Measurements from ENCODE around the gene ADAM12.

Gene ADAM12

DNA sequence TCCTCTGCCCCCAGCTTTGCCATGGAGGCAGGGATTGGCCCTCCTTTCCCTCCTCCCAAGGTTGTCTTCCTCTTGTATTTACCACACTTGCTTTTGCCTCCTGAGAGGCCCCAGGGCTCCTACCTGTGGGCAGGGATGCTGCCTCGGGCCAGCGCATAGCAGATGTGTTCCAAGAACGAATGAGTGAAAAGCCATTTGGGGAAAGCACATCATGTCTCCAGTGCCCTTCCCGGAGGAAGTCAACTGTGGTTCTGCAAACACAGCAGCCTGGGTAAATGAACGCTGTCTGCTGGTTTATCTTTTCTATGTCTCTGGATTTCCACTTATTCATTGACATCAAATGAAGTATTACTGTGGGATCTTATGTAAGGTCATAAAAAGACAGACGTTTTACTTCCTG lies 330.2 kb downstream of the ADAM12 start:
- no peak for ATAC-seq
- no peak for TF ChIP-seq RARB (CRISPR knock-in tag; IDR thresholded peaks at IDR 0.05)
- no peak for TF ChIP-seq ZFP30 (CRISPR knock-in tag; IDR thresholded peaks at IDR 0.05)
- no peak for TF ChIP-seq ZNF565 (CRISPR knock-in tag; conservative IDR thresholded peaks at IDR 0.05; ENCODE audit: low read depth)
- TF ChIP-seq, protein P1, sequence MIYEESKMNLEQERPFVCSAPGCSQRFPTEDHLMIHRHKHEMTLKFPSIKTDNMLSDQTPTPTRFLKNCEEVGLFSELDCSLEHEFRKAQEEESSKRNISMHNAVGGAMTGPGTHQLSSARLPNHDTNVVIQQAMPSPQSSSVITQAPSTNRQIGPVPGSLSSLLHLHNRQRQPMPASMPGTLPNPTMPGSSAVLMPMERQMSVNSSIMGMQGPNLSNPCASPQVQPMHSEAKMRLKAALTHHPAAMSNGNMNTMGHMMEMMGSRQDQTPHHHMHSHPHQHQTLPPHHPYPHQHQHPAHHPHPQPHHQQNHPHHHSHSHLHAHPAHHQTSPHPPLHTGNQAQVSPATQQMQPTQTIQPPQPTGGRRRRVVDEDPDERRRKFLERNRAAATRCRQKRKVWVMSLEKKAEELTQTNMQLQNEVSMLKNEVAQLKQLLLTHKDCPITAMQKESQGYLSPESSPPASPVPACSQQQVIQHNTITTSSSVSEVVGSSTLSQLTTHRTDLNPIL (CRISPR knock-in tag; IDR thresholded peaks at IDR 0.05; ENCODE audit: low read depth), result no peak
- TF ChIP-seq, protein P2, sequence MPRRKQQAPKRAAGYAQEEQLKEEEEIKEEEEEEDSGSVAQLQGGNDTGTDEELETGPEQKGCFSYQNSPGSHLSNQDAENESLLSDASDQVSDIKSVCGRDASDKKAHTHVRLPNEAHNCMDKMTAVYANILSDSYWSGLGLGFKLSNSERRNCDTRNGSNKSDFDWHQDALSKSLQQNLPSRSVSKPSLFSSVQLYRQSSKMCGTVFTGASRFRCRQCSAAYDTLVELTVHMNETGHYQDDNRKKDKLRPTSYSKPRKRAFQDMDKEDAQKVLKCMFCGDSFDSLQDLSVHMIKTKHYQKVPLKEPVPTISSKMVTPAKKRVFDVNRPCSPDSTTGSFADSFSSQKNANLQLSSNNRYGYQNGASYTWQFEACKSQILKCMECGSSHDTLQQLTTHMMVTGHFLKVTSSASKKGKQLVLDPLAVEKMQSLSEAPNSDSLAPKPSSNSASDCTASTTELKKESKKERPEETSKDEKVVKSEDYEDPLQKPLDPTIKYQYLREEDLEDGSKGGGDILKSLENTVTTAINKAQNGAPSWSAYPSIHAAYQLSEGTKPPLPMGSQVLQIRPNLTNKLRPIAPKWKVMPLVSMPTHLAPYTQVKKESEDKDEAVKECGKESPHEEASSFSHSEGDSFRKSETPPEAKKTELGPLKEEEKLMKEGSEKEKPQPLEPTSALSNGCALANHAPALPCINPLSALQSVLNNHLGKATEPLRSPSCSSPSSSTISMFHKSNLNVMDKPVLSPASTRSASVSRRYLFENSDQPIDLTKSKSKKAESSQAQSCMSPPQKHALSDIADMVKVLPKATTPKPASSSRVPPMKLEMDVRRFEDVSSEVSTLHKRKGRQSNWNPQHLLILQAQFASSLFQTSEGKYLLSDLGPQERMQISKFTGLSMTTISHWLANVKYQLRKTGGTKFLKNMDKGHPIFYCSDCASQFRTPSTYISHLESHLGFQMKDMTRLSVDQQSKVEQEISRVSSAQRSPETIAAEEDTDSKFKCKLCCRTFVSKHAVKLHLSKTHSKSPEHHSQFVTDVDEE (CRISPR knock-in tag; IDR thresholded peaks at IDR 0.05), result no peak
- TF ChIP-seq ZC3H10 (CRISPR knock-in tag; IDR thresholded peaks at IDR 0.05), result no peak
- no peak for TF ChIP-seq ESRRG (CRISPR knock-in tag; IDR thresholded peaks at IDR 0.05)

DNA sequence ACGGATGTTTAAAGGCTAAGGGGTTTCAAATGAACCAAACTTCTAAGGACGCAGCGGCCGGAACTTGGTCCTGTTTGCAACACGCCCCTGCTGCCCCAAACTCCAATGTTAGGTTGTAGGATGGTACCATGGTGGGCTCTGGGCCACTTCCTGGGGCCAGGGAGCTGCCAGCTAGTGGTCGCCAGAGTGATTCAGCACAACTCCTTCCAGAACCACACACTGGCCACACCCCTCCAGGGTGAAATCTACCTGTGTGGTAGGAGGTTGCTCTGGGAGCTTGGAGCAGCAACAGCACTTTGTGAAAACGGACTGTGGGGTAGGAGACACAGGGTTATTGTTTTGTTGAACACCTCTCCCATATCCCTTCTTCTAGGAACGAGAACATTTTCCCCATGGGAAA lies 330.8 kb downstream of the ADAM12 start:
- ATAC-seq, result no peak
- TF ChIP-seq TCF4 (CRISPR knock-in tag; IDR thresholded peaks at IDR 0.05; ENCODE audit: borderline replicate concordance) (no peak), GLIS3 (CRISPR knock-in tag; IDR thresholded peaks at IDR 0.05) (no peak), TOX (CRISPR knock-in tag; IDR thresholded peaks at IDR 0.05; ENCODE audit: borderline replicate concordance) (no peak), CSDC2 (CRISPR knock-in tag; IDR thresholded peaks at IDR 0.05) (no peak), BACH2 (CRISPR knock-in tag; IDR thresholded peaks at IDR 0.05; ENCODE audit: borderline replicate concordance) (no peak), ISL1 (CRISPR knock-in tag; IDR thresholded peaks at IDR 0.05) (no peak), ZNF565 (CRISPR knock-in tag; conservative IDR thresholded peaks at IDR 0.05; ENCODE audit: low read depth) (no peak), ZFP30 (CRISPR knock-in tag; IDR thresholded peaks at IDR 0.05) (no peak), OSR1 (CRISPR knock-in tag; IDR thresholded peaks at IDR 0.05) (no peak), ZNF70 (CRISPR knock-in tag; IDR thresholded peaks at IDR 0.05) (no peak), SNAI2 (CRISPR knock-in tag; IDR thresholded peaks at IDR 0.05) (no peak), ESRRG (CRISPR knock-in tag; IDR thresholded peaks at IDR 0.05) (no peak), ZNF8 (CRISPR knock-in tag; IDR thresholded peaks at IDR 0.05) (no peak), PPARA (CRISPR knock-in tag; IDR thresholded peaks at IDR 0.05; ENCODE audit: borderline replicate concordance) (no peak), RARB (CRISPR knock-in tag; IDR thresholded peaks at IDR 0.05) (no peak), ARNTL (CRISPR knock-in tag; IDR thresholded peaks at IDR 0.05; ENCODE audit: borderline replicate concordance, low read depth) (no peak)
- TF ChIP-seq, protein P3, sequence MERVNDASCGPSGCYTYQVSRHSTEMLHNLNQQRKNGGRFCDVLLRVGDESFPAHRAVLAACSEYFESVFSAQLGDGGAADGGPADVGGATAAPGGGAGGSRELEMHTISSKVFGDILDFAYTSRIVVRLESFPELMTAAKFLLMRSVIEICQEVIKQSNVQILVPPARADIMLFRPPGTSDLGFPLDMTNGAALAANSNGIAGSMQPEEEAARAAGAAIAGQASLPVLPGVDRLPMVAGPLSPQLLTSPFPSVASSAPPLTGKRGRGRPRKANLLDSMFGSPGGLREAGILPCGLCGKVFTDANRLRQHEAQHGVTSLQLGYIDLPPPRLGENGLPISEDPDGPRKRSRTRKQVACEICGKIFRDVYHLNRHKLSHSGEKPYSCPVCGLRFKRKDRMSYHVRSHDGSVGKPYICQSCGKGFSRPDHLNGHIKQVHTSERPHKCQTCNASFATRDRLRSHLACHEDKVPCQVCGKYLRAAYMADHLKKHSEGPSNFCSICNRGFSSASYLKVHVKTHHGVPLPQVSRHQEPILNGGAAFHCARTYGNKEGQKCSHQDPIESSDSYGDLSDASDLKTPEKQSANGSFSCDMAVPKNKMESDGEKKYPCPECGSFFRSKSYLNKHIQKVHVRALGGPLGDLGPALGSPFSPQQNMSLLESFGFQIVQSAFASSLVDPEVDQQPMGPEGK (CRISPR knock-in tag; IDR thresholded peaks at IDR 0.05; ENCODE audit: borderline replicate concordance), result no peak
- TF ChIP-seq, protein P2 (CRISPR knock-in tag; IDR thresholded peaks at IDR 0.05), result no peak
- TF ChIP-seq, protein P1 (CRISPR knock-in tag; IDR thresholded peaks at IDR 0.05; ENCODE audit: low read depth), result no peak
- TF ChIP-seq, protein P4, sequence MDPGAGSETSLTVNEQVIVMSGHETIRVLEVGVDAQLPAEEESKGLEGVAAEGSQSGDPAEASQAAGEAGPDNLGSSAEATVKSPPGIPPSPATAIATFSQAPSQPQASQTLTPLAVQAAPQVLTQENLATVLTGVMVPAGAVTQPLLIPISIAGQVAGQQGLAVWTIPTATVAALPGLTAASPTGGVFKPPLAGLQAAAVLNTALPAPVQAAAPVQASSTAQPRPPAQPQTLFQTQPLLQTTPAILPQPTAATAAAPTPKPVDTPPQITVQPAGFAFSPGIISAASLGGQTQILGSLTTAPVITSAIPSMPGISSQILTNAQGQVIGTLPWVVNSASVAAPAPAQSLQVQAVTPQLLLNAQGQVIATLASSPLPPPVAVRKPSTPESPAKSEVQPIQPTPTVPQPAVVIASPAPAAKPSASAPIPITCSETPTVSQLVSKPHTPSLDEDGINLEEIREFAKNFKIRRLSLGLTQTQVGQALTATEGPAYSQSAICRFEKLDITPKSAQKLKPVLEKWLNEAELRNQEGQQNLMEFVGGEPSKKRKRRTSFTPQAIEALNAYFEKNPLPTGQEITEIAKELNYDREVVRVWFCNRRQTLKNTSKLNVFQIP (CRISPR knock-in tag; IDR thresholded peaks at IDR 0.05; ENCODE audit: borderline replicate concordance, low read depth), result no peak
